ENCODE results near the gene SLC2A3. TPM values are rescaled to one million over a fixed set of nuclear protein-coding genes. Genes with fewer than 3 reads are reported as not detected.

Gene SLC2A3
- total and polyA plus RNA-seq, 2 of the 13 experiments (the other 11 are each of a cell fraction or from before 2014, with no cell fraction given), result 39.3 to 580 TPM

DNA sequence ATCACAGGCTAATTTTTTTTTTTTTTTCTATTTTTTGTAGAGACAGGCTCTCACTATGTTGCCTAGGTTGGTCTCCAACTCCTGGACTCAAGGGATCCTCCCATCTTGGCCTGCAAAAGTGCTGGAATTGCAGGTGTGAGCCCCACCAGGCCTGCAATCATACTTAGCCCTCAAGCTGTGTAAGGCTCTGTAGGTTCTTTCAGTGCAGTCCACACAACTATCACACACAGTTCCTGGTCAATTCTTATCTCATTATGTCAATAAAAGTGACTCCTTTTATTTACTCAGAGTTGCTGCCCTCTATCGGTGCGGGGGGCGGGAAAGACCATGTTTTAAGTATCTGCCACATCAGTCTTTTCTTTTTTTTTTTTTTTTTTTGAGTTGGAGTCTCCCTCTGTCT is 29.0 kb downstream of the SLC2A3 start (continued):
- TF ChIP-seq, protein P1, sequence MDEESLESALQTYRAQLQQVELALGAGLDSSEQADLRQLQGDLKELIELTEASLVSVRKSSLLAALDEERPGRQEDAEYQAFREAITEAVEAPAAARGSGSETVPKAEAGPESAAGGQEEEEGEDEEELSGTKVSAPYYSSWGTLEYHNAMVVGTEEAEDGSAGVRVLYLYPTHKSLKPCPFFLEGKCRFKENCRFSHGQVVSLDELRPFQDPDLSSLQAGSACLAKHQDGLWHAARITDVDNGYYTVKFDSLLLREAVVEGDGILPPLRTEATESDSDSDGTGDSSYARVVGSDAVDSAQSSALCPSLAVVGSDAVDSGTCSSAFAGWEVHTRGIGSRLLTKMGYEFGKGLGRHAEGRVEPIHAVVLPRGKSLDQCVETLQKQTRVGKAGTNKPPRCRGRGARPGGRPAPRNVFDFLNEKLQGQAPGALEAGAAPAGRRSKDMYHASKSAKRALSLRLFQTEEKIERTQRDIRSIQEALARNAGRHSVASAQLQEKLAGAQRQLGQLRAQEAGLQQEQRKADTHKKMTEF (CRISPR knock-in tag; IDR thresholded peaks at IDR 0.05), result peak; percentile 74; the same call in 1 of the 2 replicates
- TF ChIP-seq MAFF (IDR thresholded peaks at IDR 0.05; ENCODE audit: low read depth, low read length) (peak; percentile 25; the same call in 1 of the 2 replicates), RAD51 (IDR thresholded peaks at IDR 0.05; ENCODE audit: borderline replicate concordance) (no peak), ZNF281 (CRISPR knock-in tag; IDR thresholded peaks at IDR 0.05; ENCODE audit: borderline replicate concordance) (peak; percentile 42; the same call in 1 of the 2 replicates), PITX1 (CRISPR knock-in tag; IDR thresholded peaks at IDR 0.05) (peak; percentile 88), ZNF792 (CRISPR knock-in tag; IDR thresholded peaks at IDR 0.05) (peak; percentile 66), MTF2 (CRISPR knock-in tag; IDR thresholded peaks at IDR 0.05; ENCODE audit: borderline replicate concordance) (no peak), IRF2 (CRISPR knock-in tag; IDR thresholded peaks at IDR 0.05) (peak; percentile 67; the same call in 1 of the 2 replicates), ZNF616 (CRISPR knock-in tag; IDR thresholded peaks at IDR 0.05; ENCODE audit: low read depth) (no peak), HHEX (CRISPR knock-in tag; IDR thresholded peaks at IDR 0.05) (no peak), FOXO1 (CRISPR knock-in tag; IDR thresholded peaks at IDR 0.05) (peak; percentile 53; the same call in 1 of the 2 replicates), TOPORS (CRISPR knock-in tag; IDR thresholded peaks at IDR 0.05) (no peak), TFAP4 (IDR thresholded peaks at IDR 0.05; ENCODE audit: borderline replicate concordance, low read depth) (peak; percentile 10; the same call in 1 of the 2 replicates), ZNF430 (CRISPR knock-in tag; IDR thresholded peaks at IDR 0.05) (0 out of 2 replicates have a peak, but pooled peaks have one; percentile 53), ZNF335 (CRISPR knock-in tag; IDR thresholded peaks at IDR 0.05) (peak; percentile 21; the same call in 1 of the 2 replicates), ZNF644 (CRISPR knock-in tag; IDR thresholded peaks at IDR 0.05; ENCODE audit: low read depth) (peak; percentile 72), EP300 (IDR thresholded peaks at IDR 0.05; ENCODE audit: low read depth in 2 of 2, low read length in 2 of 2) (peak in 1 of 2 experiments; percentile 90; a peak in 2 of 4 replicates), EP300 (CRISPR knock-in tag; IDR thresholded peaks at IDR 0.05; ENCODE audit: borderline replicate concordance) (peak; percentile 52; the same call in 1 of the 2 replicates), KDM5A (IDR thresholded peaks at IDR 0.05; ENCODE audit: borderline replicate concordance, low read length) (no peak)
- TF ChIP-seq, protein P2, sequence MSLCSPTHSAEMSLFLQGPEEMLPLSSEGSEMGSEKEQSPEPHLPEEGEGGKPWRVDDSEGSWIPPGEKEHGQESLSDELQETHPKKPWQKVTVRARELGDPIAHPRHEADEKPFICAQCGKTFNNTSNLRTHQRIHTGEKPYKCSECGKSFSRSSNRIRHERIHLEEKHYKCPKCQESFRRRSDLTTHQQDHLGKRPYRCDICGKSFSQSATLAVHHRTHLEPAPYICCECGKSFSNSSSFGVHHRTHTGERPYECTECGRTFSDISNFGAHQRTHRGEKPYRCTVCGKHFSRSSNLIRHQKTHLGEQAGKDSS (CRISPR knock-in tag; IDR thresholded peaks at IDR 0.05; ENCODE audit: borderline replicate concordance, low read depth), result no peak
- TF ChIP-seq, protein P3, sequence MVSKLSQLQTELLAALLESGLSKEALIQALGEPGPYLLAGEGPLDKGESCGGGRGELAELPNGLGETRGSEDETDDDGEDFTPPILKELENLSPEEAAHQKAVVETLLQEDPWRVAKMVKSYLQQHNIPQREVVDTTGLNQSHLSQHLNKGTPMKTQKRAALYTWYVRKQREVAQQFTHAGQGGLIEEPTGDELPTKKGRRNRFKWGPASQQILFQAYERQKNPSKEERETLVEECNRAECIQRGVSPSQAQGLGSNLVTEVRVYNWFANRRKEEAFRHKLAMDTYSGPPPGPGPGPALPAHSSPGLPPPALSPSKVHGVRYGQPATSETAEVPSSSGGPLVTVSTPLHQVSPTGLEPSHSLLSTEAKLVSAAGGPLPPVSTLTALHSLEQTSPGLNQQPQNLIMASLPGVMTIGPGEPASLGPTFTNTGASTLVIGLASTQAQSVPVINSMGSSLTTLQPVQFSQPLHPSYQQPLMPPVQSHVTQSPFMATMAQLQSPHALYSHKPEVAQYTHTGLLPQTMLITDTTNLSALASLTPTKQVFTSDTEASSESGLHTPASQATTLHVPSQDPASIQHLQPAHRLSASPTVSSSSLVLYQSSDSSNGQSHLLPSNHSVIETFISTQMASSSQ (IDR thresholded peaks at IDR 0.05; ENCODE audit: low read depth), result no peak
- TF ChIP-seq, protein P3 (CRISPR knock-in tag; IDR thresholded peaks at IDR 0.05; ENCODE audit: borderline replicate concordance), result 0 out of 2 replicates have a peak, but pooled peaks have one; percentile 54
